Endothelial cell of umbilical vein (primary cell): Measurements from ENCODE around the gene PDE4C.

ENCODE experiments used
- EZH2 ChIP-seq: IDR thresholded peaks from 2 replicates; pipeline ENCODE4 v1.6.1; 2012; ENCODE audit warnings: borderline replicate concordance, low read depth, mild to moderate bottlenecking, moderate library complexity, low read length, inconsistent platforms; ENCODE audit not compliant: severe bottlenecking
- POLR2AphosphoS5 ChIP-seq: IDR thresholded peaks from 2 replicates; pipeline ENCODE4 v1.6.1; 2012; ENCODE audit warnings: low read depth, mild to moderate bottlenecking, control low read depth, low read length, moderate library complexity; ENCODE audit not compliant: insufficient read depth
- TF ChIP-seq, protein P1 (sequence below), 2 donors: IDR thresholded peaks; 1 replicate in 1 of 2; 2 replicates in 1 of 2; pipeline ENCODE4 v1.5.1; 2011; ENCODE audit warnings: low read length in 2 of 2, mild to moderate bottlenecking in 2 of 2, moderate library complexity in 2 of 2, control low read depth in 1 of 2, inconsistent platforms in 1 of 2, low read depth in 1 of 2; ENCODE audit not compliant: insufficient read depth in 1 of 2; ENCODE audit errors: extremely low read depth in 1 of 2

DNA sequence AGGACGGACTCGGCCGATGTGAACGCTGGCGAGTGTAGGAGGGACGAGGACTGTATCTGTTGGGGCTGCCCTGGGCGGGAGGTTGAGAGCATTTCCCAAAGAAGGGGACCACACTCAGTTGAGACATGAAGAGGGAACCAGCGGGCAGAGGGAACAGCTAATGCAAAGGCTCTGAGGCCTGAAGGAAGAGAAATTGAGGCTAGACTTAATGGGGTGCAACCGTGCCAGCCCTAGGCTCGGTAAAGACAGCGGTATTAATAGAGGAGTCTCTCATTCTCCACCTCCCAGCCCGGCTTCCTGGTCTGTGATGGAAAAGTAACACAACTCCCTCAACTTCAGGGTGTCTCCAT is 32.1 kb downstream of the PDE4C start:
- TF ChIP-seq POLR2AphosphoS5 (no peak), EZH2 (no peak)
- TF ChIP-seq, protein P1, sequence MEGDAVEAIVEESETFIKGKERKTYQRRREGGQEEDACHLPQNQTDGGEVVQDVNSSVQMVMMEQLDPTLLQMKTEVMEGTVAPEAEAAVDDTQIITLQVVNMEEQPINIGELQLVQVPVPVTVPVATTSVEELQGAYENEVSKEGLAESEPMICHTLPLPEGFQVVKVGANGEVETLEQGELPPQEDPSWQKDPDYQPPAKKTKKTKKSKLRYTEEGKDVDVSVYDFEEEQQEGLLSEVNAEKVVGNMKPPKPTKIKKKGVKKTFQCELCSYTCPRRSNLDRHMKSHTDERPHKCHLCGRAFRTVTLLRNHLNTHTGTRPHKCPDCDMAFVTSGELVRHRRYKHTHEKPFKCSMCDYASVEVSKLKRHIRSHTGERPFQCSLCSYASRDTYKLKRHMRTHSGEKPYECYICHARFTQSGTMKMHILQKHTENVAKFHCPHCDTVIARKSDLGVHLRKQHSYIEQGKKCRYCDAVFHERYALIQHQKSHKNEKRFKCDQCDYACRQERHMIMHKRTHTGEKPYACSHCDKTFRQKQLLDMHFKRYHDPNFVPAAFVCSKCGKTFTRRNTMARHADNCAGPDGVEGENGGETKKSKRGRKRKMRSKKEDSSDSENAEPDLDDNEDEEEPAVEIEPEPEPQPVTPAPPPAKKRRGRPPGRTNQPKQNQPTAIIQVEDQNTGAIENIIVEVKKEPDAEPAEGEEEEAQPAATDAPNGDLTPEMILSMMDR (IDR thresholded peaks at IDR 0.05; ENCODE audit: extremely low read depth in 1 of 2, insufficient read depth in 1 of 2, low read depth in 1 of 2, low read length in 2 of 2), result no peak
